ENCODE results near the gene FRMPD4.
A peak's percentile ranks its signal among the peaks of the same experiment; 100 is the strongest.

FRMPD4 gene

DNA sequence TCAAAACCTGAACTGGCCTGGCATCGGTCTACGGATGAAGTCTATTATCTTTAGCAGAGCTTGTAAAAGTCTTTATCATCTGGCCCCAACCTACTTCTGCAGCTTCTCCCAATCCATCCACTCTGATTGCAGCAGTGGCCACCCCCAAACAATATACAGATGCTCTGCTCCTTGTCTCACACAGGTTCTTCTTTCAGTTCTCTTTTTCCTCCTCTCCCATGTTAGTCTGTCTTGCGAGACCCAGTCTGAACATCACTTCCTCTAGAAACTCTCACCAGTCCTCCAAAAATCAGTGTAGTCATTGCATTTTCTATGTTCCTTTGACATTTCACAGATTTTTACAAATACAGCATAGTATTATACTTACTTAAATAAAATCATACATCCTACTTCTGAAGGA, 163.0 kb downstream of the FRMPD4 start:
- DNase-seq (ENCODE audit: low spot score), result no peak

- peak; percentile 19 for DNase-seq (ENCODE audit: low spot score)
Measured at GRCh38 chrX:12304261-12304660, 166.0 kb downstream of the FRMPD4 start.

GRCh38 chrX:12307961-12308360, 169.7 kb downstream of the FRMPD4 start:
- no peak for DNase-seq (ENCODE audit: low spot score)

- DNase-seq (ENCODE audit: low spot score), result no peak
Measured at GRCh38 chrX:12308420-12308819, 170.1 kb downstream of the FRMPD4 start.

DNA sequence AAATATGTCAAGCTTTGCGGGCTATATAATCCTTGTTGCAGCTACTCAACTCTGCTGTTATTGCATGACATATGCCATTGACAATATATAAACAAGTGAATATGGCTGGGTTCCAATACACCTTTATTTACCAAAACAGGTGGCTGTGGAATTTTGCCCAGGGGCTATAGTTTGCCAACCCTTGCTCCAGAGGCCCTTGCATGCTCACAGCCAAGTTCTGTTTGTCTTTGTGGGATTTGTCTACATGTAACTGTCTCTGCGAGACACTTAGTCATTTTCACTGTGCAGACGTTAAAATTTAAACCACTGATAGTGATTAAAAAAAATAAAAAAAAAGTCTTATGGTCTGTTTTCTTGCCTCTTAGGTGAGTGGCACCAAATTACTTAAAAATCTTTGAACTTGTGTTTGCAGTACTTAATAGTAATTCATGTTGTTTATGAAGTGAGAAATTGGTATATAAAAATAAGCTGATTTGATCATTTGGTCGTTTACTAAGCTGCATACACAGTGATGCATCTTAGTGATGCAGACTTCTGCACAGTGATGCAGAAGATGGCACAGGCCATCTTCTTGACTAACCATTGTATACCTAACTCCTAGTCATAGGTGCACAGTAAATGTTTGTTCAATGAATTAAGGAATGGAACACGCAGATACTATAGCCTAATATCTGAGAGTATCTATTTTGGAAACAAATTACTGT, 170.9 kb downstream of the FRMPD4 start:
- no peak for DNase-seq (ENCODE audit: low spot score)

- DNase-seq (ENCODE audit: low spot score), result no peak
Measured at GRCh38 chrX:12309744-12310076, 171.4 kb downstream of the FRMPD4 start.

DNA sequence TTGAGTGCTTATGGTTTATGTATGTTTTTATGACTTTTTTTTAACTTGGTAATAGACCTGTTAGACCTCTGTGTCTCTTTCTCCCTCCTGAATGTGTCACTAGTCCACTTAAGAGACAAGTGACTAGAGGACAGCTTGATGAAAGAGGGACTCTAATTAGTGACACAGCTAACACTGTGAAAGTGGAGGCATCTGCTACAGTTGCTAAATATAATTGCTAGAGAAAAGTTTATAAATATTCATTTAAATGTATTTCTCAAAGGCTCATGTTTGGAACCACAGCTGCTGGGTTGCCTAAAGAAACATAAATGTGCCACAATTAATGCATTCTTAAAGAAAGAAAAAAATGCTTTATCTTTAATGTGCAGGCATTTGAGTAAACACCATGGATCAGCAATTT, 176.4 kb downstream of the FRMPD4 start:
- no peak for DNase-seq (ENCODE audit: low spot score)

- DNase-seq (ENCODE audit: low spot score), result no peak
Measured at GRCh38 chrX:12315526-12315925, 177.3 kb downstream of the FRMPD4 start.

DNA sequence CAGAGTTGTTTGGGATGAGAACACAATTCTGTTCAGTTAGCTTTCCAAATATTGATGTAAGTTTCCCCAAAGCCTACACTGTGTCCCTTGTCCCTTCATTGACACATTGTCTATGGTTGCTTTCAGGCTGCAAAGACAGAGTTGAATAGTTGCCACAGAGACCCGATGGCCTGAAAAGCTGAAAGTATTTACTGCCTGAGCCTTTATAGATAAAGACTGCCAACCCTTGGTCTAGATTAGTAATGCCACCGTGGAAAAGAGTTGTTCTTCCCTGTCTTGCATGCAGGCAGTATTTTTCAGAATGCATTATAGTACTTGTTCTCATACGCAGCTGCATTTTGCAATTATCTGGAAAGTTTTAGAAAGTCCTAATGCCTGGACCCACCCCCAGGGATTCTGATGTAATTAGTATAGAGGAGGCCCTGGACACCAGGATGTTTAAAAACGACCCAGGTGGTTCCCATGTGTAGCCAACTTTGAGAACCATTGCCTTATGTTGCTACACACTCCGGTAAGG, 180.8 kb downstream of the FRMPD4 start:
- no peak for DNase-seq (ENCODE audit: low spot score)

GRCh38 chrX:12319992-12320391, 181.7 kb downstream of the FRMPD4 start:
- DNase-seq (ENCODE audit: low spot score), result no peak

DNA sequence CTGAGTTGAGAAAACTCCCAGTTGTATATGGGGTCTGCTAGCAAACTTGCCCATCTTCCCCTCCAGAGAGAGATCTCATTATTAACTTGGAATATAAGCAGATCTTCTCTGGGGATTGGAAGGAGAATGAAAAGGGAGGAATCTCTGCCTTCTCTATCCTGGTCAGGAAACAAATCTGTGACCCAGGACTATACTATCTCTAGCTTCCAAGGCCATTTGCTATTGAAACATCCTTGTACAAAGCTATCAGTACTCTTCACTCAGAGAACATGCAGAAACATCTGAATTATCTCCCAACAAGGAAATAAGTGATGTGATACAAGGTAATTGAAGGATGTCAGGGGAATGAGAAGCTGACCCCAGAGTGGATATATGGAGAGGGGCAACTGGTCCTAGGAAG, 183.8 kb downstream of the FRMPD4 start:
- DNase-seq (ENCODE audit: low spot score), result no peak

DNA sequence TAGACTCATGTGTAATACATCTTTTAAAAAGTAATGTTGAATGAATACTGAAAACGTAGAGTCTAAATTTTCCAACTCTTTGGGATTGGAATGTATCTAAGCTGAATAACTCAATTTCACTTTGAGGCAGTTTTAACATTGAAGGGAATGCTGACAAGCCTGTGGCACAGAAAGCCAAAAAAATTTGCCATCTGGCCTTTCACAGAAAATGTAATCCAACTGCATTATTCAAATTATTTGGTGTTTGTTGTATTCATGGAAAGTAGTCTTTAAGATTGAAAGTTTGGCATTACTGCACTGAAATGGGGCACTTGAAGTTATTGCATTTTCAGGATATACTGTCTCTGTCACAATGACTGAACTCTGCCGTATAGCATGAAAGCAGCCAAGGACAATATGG, 186.9 kb downstream of the FRMPD4 start:
- DNase-seq (ENCODE audit: low spot score), result no peak

GRCh38 chrX:12327836-12328235, 189.6 kb downstream of the FRMPD4 start:
- no peak for DNase-seq (ENCODE audit: low spot score)

DNA sequence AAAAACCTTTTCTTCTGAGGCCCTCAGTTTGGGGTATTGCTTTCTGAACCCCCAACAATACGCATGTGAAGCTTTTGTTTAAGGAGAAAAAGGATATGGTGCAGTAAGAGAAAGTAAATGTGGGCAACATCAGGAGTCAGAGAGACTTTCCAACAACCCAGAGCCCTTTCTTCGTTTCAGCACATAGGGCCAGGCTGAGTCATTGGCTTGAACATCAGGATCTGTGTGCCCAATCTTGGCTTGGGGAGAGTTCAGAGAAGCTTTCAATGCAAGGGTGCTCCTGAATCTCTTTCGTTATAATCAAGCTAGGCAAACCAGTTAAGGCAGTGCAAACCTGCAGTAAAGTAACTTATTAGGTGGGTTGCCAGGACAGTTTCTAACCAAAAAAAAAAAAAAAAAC, 191.2 kb downstream of the FRMPD4 start:
- no peak for DNase-seq (ENCODE audit: low spot score)

GRCh38 chrX:12330841-12331240, 192.6 kb downstream of the FRMPD4 start:
- no peak for DNase-seq (ENCODE audit: low spot score)

GRCh38 chrX:12332786-12333347, 194.6 kb downstream of the FRMPD4 start:
- DNase-seq (ENCODE audit: low spot score), result no peak

DNA sequence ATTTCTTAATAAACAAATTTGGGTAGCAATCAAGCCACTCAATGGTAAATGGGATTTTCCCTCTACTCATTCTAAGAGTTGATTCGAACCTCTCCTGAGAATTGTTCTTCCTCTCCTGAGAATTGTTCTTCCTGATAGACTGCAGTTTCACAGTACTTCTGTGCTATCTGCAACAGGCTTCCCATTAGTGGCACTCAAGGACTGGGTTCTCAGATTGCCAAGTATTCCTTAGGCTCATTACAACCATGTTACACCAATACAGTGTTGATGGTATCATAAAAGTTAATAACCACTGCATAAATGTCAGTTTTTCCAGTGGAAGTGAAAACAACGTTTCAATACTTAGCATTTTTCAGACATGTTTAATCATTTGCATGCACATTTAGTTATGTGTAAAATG, 201.6 kb downstream of the FRMPD4 start:
- DNase-seq (ENCODE audit: low spot score), result no peak

DNA sequence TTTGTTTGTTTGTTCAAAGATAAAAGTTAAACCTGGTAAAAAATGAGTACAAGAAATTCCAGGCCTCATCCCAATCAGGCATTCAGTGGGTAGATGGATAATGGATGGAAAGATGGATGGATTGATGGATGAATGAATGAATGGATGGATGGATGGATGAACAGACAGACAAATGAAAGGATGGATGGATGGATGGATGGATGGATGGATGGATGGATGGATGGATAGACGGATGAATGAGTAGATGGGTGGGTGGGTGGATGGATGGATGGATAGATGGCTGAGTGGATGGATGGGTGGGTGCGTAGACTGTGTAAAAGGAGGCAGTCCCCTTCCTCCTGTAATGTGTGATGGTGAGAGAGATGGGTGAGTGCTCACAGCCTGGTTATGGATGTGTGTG, 206.7 kb downstream of the FRMPD4 start:
- DNase-seq (ENCODE audit: low spot score), result no peak

GRCh38 chrX:12349201-12349600, 210.9 kb downstream of the FRMPD4 start:
- no peak for DNase-seq (ENCODE audit: low spot score)

- DNase-seq (ENCODE audit: low spot score), result no peak
Measured at GRCh38 chrX:12352922-12353321, 214.6 kb downstream of the FRMPD4 start.

DNA sequence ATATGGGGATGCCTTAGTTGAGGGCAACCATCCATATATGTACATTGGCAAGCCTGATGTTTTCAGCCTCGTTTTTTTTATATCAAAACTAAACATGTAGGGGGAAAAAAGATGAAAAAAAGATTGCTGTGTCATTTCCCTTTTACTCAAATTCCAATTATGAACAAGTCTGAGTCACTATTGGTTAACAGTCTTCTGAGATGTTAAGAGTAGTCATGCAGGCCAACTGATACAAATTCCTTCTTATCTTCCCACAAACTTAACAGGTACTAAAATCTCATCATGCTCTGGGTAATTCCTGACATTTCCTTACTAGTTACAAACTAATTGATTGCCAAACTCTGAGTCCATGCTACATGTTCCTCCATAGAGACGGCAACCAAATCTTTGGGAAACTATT, 222.1 kb downstream of the FRMPD4 start:
- no peak for DNase-seq (ENCODE audit: low spot score)

GRCh38 chrX:12360986-12361598, 222.8 kb downstream of the FRMPD4 start:
- DNase-seq (ENCODE audit: low spot score), result no peak

DNA sequence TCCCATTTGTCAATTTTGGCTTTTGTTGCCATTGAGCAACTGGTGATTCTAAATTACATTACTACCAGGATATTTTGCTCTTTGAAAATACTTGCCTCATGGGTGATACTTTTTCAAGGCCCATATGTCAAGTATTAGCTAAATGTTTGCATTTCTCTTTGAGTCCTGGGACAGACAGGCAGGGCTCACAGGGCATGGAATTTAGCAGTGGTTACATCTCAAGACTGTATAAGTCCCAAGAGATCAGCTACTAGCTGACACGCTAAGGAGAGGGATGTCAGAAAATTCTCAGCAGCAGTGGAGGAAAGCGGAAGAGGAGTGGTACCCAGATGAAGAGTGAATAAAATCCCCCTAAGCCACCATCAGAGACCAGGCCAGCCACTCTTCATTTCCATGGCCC, 224.9 kb downstream of the FRMPD4 start:
- DNase-seq (ENCODE audit: low spot score), result no peak

GRCh38 chrX:12366440-12366839, 228.2 kb downstream of the FRMPD4 start:
- DNase-seq (ENCODE audit: low spot score), result no peak
